Stimulated activated CD4-positive, alpha-beta T cell treated with anti-CD3 and anti-CD28 coated beads, Interleukin-1b, Interleukin-23, amount 100 ng/mL, for 1 hour (primary cell): ENCODE results near the gene PDS5B.
"Not testable (repeated sequence)": the region's sequence is repeated elsewhere in the genome, so short reads cannot be mapped to it uniquely, and the experiment has no call there.

ENCODE experiments used
- DNase-seq, 2 donors: peaks; one replicate each; pipeline ENCODE4 v3.0.0-alpha.2; 2020; ENCODE audit warnings: low read depth in 2 of 2

The PDS5B gene

DNA sequence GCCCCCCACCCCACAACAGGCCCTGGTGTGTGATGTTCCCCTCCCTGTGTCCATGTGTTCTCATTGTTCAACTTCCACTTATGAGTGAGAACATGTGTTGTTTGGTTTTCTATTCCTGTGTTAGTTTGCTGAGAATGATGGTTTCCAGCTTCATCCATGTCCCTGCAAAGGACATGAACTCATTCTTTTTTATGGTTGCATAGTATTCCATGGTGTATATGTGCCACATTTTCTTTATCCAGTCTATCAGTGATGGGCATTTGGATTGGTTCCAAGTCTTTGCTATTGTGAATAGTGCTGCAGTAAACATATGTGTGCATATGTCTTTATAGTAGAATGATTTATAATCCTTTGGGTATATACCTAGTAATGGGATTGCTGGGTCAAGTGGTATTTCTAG, 142.8 kb downstream of the PDS5B start:
- not testable (repeated sequence) for DNase-seq

DNA sequence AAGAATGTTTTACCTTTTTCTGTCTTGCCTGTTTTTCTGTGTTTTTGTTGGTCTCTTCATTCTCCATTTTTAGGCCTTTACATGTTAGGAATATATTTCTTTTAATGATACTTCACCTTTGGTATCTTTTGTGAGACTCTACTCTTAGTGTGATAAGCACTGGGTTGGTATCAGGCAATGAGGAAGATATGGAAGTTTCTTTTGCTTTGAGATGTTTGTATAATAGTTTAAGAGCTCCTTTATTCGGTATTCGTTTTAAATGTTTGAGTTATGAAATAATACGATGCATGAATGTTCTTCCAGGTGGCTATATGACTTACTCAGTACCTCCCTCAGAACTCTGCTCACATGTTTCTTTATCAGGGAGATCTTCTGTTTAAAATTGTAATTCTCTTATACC, 144.8 kb downstream of the PDS5B start:
- DNase-seq: no peak

DNA sequence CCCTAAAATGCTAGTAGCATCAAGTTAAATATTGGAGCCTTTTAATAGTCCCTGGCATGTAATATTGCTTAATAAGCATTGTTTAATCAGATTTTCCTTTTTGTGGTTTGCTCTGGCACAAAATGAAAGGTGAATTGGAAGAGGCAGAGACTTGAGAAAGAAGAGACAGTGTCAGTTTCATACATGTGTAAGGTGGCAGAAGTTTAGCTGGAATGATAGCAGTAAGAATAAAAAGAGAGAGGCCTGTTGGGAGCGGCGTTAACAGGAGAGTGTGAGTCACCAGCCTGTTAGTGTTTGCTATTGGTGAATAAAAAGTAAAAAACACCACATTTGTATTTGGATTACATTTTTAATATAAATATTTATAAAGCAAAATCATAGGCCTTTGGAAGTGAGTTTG, 145.3 kb downstream of the PDS5B start:
- no peak for DNase-seq

DNA sequence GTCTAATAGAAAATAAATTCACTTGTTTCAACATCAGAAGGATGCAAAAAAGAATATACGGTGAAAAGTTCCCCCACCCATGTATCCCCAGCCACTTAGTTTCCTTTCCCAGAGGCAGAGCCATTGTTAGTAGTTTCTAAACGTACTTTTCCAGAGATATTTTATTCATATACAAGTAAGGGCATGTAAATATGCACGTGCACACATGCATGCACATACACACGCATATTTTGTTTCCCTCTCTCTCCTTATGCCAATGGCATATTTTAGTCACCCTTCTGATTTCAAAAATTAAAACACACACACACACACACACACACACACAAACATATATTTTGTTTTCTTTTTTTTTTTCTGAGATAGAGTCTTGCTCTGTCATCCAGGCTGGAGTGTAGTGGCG, 147.4 kb downstream of the PDS5B start:
- no peak for DNase-seq

DNA sequence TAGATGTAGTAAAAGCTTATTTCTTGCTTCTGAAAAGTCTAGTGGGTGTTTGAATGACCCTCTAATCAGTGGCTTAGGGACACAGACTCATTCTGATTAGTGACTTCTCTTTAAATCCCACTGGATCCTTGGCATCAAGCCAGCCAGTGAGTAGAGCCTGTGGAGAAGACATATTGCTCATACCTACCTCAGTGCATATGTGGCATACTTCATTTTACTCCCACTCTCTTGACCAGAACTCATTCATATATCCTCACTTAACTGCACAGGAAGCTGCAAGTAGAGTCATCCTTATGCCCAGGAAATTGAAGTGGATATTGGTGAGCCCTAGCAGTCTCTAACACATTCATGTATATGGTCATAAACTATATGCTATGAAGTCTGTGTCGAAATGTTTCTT, 148.3 kb downstream of the PDS5B start:
- no peak for DNase-seq

DNA sequence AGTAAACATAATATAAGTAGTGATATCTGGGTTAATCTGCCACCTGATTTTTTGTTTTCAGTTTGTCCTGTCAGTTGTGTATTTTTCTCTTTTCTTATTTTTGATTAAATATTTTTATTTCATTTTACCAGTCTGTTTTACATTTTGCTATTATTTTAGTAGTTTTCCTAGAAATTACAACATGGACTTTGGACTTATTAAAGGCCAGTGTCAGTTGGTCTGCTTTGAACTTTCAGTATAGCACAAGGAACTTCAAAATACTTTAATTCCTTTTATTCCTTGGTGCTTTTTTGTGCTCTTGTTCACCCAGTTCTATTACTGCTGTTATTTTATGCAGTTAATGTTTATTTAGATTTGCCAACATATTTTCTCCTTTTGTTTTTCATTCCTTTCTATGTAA, 149.6 kb downstream of the PDS5B start:
- DNase-seq: no peak

DNA sequence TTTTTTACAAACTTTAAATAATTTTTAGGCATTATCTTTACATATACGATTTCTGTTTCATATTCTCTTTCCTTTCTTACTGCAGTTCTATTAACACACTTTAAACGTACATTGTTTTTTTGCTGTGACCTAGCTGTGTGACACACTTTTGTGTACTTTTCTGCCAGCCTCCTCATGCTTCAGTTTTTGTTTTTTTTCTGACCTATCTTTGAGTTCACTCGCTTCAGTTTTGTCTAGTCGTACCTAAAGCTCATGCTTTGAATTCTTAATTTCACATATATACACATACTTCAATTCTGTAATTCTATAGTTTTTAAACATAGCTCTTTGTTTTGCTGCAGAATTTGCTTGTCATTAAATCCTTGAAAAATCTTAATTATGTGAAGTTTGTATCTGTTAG, 150.4 kb downstream of the PDS5B start:
- no peak for DNase-seq

DNA sequence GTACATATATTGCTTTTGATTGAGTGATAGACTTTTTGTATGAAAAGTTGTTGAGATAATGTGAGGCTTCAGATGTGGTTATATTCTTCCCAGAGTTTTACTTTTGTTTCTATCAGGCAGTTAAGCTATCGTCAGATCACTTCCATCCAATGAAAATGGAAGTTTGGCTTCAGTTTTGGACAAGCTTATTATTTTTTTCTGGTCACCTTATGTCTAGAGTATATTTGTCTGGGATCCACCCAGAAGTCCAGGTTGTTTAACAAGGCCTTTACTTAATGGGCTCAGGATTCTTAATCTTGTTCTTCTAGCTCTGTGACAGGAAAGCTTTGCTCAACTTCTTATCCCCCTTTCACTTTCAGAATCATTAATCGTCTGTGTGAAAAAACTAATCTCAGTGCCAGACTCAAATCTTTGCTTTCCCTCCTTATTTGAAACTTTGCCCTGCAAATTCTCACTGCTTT, 150.9 kb downstream of the PDS5B start:
- no peak for DNase-seq

DNA sequence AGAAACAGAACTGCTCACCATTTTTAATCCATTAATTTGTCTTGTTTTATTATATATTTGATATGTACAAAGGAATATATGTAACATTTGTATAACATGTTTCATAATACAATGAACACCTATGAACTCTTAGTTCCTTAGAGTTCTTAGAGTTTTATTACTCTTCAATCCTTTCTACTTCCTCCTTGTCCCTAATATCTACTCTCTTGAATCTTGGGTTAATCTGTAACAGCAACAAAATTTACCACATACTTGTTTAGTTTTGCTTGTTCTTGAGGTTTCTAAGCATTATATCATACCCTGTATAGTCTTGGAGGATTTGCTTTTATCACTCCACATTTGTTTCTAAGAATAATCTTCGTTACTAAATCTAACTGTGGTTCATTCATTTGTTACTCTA, 151.4 kb downstream of the PDS5B start:
- DNase-seq: no peak

DNA sequence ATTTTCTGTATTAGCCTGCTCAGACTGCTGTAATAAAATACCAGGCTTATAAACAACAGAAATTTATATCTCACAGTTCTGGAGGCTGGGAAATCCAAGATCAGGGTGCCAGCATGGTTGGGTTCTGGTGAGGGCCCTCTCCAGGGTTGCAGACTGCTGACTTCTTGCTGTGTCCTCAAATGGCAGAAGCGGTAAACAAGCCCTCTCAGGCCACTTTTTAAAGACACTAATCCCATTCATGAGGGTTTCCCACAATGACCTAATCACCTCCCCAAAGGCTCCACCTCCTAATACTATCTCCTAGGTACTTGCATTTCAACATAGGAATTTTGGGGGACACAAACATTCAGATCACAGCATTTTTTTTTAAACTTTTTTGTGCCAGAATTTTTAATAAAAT, 159.3 kb downstream of the PDS5B start:
- DNase-seq: no peak

DNA sequence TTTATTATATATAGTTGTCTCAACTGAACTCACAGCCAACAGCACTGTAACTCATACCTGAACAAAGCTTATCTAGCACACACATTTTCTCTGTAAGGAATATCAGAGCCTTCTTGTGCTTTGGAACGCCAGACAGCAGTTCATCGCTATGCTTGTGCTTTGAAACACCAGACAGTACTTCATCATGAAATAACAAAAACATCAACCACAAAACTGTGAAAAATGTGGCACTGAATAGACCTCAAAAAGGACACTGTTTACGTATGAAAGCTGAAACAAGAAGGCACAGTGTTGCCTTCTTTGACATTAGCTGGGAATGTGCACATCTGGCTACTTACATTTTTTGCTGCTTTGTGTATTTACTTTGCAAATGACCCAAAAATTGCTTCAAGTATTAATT, 160.2 kb downstream of the PDS5B start:
- no peak for DNase-seq

DNA sequence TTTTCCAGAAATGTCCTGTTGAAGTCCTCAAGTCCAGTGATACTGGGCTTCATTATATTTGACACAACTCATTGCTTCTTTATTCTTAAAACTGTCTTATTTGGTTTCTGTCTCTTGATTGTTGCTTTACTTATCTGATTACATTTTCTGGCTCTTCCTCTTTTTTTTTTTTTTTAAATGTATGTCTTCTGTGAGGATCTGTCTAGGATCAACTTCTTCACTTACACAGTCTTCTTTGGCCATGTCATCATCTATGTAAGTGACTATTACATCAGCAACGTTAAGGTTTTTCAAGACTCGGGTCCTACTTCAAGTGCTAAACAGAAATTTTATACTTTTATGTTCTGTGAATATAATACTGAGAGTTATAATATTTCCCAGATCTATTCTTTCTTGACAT, 162.1 kb downstream of the PDS5B start:
- DNase-seq: no peak

DNA sequence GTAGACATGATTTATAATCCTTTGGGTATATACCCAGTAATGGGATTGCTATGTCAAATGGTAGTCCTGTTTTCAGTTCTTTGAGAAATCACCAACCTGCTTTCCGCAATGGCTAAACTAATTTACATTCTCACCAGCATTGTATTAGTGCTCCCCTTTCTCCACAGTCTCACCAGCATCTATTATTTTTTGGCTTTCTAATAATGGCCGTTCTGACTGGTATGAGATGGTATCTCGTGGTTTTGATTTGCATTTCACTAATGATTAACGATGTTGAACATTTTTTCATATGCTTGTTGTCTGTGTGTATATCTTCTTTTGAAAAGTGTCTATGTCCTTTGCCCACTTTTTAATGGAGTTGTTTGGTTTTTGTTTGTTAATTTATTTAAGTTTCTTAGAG, 165.1 kb downstream of the PDS5B start:
- no peak for DNase-seq

DNA sequence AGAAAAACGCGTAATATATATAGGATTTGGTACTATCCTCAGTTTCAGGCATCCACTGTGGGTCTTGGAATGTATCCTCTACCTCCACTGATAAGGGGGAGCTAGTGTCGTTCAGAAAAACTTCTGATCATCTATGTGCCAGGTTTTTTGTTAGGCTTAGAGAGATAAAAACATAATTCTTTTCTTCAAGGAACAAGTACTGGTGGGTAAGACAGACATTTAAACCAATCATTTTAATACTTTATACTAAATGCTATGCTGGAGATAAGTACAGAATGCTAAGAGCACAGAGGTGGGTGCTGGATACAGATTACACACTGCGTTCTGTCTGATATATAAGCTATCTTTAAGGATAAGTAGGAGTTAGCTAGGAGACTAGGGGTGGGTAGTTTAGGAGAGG, 166.1 kb downstream of the PDS5B start:
- DNase-seq: no peak

DNA sequence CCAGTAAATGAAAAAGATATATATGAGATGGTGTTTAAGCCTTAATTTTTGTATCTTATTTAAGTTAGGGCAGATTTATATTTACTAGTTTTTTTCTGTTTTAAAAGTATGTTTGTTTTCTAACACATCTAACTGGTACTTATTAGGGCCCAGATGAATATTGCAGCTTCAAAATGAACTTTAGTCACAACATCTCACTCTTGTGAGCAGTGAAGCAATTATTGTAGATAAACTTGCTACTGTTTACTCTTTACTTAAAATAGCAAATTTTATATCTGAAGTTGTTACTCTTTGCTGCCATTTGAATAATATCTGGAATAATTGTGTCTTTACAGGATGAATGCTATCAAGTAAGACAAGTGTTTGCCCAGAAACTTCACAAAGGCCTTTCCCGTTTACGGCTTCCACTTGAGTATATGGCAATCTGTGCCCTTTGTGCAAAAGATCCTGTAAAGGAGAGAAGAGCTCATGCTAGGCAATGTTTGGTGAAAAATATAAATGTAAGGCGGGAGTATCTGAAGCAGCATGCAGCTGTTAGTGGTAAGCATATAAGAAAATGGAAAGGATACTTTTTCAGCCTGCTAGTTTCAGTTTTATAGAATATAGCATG, 166.8 kb downstream of the PDS5B start:
- no peak for DNase-seq

DNA sequence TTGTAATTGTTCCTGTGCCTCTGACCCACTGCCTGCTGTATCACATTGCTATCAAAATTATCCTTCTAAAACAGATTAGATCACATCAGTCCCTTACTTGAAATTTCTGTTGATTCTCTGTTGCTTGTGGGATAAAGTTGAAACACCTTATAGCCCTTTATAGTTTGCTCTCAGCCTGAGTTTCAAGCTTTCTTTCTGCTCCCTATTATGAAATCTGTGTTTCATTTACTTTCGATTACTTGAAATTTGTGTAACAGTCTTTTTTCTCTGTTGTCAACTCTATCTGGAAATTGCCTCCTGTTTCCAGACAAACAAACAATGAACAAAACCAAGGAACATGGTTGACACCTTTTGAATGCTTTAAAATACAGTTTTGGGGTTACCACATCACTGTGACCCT, 167.9 kb downstream of the PDS5B start:
- DNase-seq: no peak

DNA sequence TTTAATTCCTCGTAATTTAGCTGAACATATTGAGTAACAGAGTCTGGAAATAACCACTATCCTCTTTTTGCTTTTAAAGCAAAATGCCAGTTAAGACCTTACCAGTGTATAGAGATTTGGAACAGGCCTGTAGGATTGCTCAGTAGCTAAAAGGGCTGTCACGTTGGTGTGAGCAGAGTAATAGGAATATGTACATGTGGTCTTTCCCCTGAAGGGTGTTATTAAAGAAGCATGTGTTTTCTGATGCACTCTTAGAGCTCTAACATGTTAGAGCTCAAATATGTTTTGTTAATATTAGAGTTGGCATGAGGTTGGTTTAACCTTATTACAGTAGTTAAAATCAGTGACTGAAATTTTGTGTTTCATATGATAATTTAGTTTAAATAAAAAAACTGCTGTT, 172.9 kb downstream of the PDS5B start:
- no peak for DNase-seq

DNA sequence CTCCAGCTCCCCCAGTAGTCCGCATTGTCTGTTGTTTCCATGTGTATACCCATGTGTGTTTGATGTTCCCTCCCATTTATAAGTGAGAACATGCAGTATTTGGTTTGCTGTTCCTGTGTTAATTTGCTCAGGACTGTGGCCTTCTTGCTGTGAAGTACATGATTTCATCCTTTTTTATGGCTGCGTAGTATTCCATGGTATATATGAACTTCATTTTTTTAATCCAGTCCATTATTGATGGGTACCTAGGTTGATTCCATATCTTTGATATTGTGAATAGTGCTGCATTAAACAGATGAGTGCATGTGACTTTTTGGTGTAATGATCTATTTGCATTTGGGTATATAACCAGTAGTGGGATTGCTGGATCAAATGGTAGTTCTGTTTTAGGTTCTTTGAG, 175.2 kb downstream of the PDS5B start:
- DNase-seq: no peak

DNA sequence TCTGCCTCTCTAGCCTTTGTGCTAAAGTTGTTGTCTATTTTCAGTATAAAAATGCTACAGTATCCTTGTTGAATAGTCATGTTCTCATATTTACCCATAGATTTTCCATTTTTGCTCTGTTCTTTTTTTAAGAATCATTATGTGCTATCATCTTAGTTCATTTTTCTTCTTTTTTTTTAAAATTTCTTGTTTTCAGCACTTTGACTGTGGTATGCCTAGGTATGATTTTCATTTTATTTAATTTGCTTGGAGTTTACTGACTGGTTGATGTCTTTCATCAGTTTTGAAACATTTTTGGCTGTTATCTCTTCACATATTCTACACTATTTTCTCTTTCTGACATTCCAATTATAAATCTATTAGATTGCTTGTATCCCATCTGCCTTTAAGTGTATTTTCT, 192.9 kb downstream of the PDS5B start:
- no peak for DNase-seq

DNA sequence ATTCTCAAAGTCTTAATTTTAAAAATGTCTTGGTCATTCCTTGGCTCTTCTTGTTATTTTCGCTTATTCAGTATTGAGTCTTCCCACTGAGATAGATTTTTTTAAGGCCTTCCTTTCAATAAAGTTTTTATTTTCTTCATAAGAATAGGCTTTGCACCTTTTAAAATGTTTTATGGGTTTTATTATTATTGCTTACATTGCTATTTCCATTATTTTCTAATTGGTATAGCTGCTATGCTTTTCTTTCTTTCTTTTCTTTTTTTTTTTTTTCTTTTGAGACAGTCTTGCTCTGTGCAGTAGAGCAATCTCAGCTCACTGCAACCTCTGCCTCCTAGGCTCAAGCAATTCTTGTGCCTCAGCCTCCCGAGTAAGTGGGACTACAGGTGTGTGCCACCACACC, 195.7 kb downstream of the PDS5B start:
- no peak for DNase-seq

DNA sequence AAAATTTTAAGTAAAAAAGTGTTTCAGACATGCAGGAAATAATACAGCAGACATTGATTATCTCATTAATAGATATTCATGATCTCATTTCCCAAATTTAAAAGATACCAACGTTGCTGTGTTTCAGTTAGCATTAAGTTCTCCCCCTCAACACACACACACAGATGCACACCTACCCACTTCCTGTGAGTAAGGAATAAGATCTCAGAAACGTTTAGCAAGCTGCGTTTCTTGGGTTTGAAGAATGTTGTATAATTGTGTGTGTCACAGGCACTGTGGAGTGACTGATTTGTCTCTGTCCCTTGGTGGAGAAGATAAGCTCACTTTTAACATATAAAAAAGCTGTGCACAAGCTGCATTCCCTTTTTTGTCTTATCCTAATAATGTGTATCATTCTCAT, 196.8 kb downstream of the PDS5B start:
- DNase-seq: no peak

DNA sequence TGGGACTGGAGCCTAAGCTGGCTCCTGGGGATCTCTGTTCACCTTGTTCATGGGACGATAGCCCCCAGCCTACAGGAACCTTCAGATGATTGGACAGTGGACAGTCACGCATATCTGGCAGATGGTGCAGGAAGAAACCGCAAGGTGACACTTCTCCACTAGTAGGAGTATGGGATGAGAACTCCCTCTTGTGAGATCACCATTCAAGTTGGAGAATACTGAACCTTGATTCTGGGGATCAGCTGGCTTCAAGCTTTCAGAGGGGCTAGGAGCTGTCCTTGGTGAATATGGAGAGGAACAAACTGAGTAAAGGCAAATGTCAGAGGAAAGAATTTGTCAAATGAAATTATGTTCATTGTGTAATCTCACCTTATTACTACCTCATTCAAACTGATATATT, 204.5 kb downstream of the PDS5B start:
- no peak for DNase-seq

DNA sequence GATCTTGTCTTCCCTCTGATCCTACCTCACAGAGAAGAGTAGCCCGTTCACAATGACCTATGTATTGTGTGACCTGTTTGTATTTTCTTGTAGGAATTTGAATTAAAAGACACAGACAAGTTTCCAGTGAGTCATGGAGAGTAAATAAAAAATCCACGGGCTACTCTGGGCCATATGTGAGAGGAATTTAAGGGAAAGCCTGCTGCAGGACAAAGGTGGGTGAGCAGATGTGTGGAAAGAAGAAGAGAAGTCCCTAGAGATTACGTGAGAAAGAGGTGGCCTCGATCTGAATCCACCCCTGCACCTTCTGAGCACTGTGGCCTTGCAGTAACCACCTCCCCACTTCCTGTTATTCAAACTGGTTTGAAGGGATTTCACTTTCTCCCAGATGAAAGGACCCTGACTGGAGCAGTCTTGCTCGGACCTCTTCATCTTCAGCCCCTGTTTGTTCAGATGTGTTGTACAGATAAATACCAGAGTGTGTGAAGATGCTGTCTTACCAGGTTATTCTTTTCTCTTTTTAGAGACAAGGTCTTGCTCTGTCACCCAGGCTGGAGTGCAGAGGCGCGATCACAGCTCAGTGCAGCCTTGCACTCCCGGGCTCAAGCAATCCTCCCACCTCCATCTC, 205.4 kb downstream of the PDS5B start:
- DNase-seq: no peak

DNA sequence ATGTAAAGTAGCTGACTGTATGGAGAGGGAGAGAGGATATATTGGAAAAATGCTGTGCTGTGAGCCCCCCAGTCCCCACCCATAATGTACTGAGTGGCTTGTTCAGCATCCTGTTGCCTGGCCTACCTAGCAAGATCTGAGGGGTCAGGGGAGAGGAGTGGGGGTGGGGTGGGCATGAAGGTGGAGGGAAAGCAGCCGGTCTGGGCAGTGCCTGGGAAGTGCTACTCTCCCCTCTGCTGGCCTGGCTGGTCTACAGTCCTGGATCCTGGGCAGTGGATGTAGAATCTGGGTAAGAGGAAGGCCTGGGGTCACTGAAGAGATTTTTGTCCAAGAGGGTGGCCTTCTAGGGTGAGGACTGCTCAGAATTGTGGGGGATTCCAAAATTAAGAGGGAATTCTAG, 210.5 kb downstream of the PDS5B start:
- DNase-seq: no peak
